Measurements from ENCODE around the gene DLGAP1.

Gene DLGAP1

DNA sequence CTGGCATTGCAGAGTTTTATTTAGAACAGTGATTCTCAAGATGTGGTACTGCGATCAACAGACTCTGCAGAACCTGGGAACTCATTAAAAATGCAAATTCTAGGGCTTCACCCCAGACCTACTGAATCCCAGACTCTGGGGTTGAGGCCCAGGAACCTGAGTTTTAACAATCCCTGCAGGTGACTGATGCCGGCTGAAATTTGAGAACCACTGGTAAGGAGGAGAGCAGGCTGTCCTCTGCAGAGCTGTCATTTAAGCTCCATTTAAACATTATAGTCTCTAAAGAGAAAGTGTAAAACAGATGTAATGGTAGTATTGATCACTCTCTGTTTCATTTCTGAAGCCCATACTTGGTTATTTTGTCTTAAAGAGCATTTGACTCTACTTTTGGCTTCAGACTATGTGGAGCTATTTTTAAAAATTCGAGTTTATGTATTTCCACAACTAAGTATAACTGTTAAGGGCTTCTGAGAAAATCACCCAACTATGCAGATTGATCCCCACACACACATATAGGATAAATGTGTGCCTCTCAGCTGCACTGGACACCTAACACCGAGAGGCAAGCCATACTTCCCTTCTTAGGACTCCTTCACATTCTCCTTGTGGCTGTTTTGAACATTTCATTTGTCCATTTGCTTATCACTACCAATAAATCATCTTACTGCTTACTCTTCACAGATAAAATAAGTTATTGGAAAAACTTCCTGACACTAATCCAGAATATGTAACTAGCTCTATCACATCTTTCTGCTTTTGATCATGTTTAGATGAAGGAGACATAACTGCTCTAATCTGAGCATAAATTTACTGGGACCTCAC lies 487.5 kb downstream of the DLGAP1 start:
- Histone ChIP-seq H3K4me1 (ENCODE audit: insufficient read depth, insufficient read length) (no peaks in the 10 kb centered on the region), H3K36me3 (ENCODE audit: insufficient read depth, insufficient read length, low read length) (no peaks in the 10 kb centered on the region), H3K9me3 (ENCODE audit: insufficient read depth, low read length) (no peaks in the 10 kb centered on the region), H3K4me3 (ENCODE audit: insufficient read length, low read depth) (no peak overlapping the region), H3K27me3 (ENCODE audit: insufficient read depth, insufficient read length) (no peaks in the 10 kb centered on the region), H3K9ac (ENCODE audit: insufficient read length, low read depth) (no peak overlapping the region)
- DNase-seq (ENCODE audit: low read depth, low spot score) = no peak
- TF ChIP-seq ZNF274 (IDR thresholded peaks at IDR 0.05; ENCODE audit: low read depth, low read length) (no peak), SUZ12 (IDR thresholded peaks at IDR 0.05; ENCODE audit: extremely low read depth, insufficient read depth, insufficient read length) (no peak), YY1 (IDR thresholded peaks at IDR 0.05; ENCODE audit: insufficient read depth, insufficient read length) (no peak)

DNA sequence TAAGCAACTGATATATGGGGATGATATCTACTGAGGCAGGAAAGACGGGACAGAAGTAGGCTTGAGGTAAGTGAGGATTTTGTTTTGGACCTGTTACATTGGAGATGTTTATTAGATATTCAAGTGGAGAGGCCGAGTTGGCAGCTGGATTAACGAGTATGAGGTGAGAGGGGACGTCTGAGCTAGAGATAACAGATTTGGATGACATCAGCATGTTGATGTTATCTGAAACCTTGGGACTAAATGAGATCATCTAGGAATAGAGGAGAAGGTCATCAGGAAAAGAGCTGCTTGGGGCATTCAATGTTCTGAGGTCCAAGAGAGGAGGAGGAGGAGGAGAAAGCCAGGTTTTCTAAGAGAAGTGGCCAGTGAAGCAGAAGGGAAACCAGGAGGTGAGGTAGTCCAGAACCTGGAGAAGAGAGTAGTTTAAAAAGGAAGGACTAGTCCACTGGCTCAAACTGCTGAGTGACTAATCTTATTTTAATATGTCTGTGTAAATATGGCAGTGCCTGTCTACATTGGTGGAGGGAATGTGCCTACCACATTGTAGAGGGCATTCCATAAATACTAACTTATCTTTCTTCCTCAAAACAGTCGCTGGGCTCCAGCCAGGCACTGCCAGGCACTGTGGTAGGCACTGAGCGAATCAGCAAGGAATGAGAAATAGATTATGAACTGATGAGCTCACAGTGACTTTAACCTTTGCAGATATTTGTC lies 488.3 kb downstream of the DLGAP1 start:
- H3K4me1 ChIP-seq (ENCODE audit: insufficient read depth, insufficient read length) = no peaks in the 10 kb centered on the region
- no peak for DNase-seq (ENCODE audit: low read depth, low spot score)
- no peak overlapping the region for H3K9ac ChIP-seq (ENCODE audit: insufficient read length, low read depth)
- no peak overlapping the region for H3K4me3 ChIP-seq (ENCODE audit: insufficient read length, low read depth)
- no peaks in the 10 kb centered on the region for H3K27me3 ChIP-seq (ENCODE audit: insufficient read depth, insufficient read length)
- no peaks in the 10 kb centered on the region for H3K36me3 ChIP-seq (ENCODE audit: insufficient read depth, insufficient read length, low read length)
- TF ChIP-seq ZNF274 (IDR thresholded peaks at IDR 0.05; ENCODE audit: low read depth, low read length) = no peak
- no peak for TF ChIP-seq YY1 (IDR thresholded peaks at IDR 0.05; ENCODE audit: insufficient read depth, insufficient read length)
- no peak for TF ChIP-seq SUZ12 (IDR thresholded peaks at IDR 0.05; ENCODE audit: extremely low read depth, insufficient read depth, insufficient read length)
- H3K9me3 ChIP-seq (ENCODE audit: insufficient read depth, low read length) = no peaks in the 10 kb centered on the region

DNA sequence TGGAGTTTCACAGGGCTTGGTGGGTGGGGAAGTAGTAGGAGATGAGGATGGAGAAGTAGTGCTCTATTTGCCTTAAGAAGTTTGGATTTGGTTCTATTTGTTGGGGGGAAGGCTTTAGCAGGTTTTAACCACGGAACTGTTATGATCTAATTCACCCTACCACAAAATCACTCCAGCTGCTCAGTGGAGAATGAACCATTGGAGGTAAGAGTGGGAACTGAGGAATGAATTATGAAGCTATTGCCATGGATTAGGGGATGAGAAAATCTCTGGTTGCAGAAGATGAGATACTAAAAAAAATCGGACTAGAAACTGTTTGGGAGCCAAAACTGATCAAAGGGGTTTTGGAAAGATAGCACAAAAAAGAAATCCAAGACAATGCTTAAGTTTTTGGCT lies 488.9 kb downstream of the DLGAP1 start:
- Histone ChIP-seq H3K9me3 (ENCODE audit: insufficient read depth, low read length) (no peaks in the 10 kb centered on the region), H3K9ac (ENCODE audit: insufficient read length, low read depth) (no peak overlapping the region), H3K27me3 (ENCODE audit: insufficient read depth, insufficient read length) (no peaks in the 10 kb centered on the region), H3K4me3 (ENCODE audit: insufficient read length, low read depth) (no peak overlapping the region), H3K36me3 (ENCODE audit: insufficient read depth, insufficient read length, low read length) (no peaks in the 10 kb centered on the region), H3K4me1 (ENCODE audit: insufficient read depth, insufficient read length) (no peaks in the 10 kb centered on the region)
- TF ChIP-seq SUZ12 (IDR thresholded peaks at IDR 0.05; ENCODE audit: extremely low read depth, insufficient read depth, insufficient read length) (no peak), ZNF274 (IDR thresholded peaks at IDR 0.05; ENCODE audit: low read depth, low read length) (no peak), YY1 (IDR thresholded peaks at IDR 0.05; ENCODE audit: insufficient read depth, insufficient read length) (no peak)
- no peak for DNase-seq (ENCODE audit: low read depth, low spot score)

DNA sequence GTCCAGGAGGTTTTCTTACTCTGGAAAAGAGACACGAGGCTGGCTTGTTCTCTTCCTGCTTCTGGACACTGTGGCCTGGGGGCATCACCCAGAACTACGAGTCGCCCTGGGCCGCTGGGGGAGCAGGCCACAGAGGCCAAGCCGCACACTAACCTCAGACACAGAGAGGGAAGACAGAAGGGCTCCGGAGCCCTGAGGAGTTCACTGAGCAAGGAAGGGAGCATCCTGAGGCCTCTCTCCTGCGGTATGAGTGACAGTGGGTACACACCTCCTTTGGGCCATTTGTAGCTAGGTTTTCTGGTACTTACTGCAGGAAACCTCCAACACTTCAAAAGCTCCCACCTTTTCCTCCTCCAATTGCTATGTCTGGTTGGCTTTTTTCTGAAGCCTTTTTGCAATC lies 494.1 kb downstream of the DLGAP1 start:
- DNase-seq (ENCODE audit: low read depth, low spot score) = no peak
- no peaks in the 10 kb centered on the region for H3K4me1 ChIP-seq (ENCODE audit: insufficient read depth, insufficient read length)
- TF ChIP-seq SUZ12 (IDR thresholded peaks at IDR 0.05; ENCODE audit: extremely low read depth, insufficient read depth, insufficient read length) (no peak), YY1 (IDR thresholded peaks at IDR 0.05; ENCODE audit: insufficient read depth, insufficient read length) (no peak), ZNF274 (IDR thresholded peaks at IDR 0.05; ENCODE audit: low read depth, low read length) (no peak)
- no peaks in the 10 kb centered on the region for H3K9me3 ChIP-seq (ENCODE audit: insufficient read depth, low read length)
- no peak overlapping the region for H3K9ac ChIP-seq (ENCODE audit: insufficient read length, low read depth)
- no peaks in the 10 kb centered on the region for H3K27me3 ChIP-seq (ENCODE audit: insufficient read depth, insufficient read length)
- no peak overlapping the region for H3K4me3 ChIP-seq (ENCODE audit: insufficient read length, low read depth)
- no peaks in the 10 kb centered on the region for H3K36me3 ChIP-seq (ENCODE audit: insufficient read depth, insufficient read length, low read length)

DNA sequence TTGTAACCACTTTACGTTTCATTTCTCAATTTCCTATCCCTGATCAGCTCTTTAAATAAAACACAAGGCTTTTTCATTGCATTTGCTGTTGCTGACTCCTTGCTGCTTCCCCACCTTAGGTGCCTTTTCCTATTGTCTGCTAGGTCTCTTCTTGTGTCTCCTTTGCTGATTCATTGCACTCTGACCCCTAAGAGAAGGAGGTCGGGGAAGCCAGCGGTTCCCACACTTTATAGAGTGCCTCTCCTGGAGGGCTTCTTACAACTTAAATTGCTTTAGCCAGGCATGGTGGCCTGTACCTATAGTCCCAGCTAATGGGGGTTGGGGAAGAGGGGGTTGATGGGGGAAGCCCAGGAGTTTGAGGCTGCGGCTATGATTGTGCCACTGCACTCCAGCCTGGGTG lies 495.0 kb downstream of the DLGAP1 start:
- TF ChIP-seq ZNF274 (IDR thresholded peaks at IDR 0.05; ENCODE audit: low read depth, low read length) (no peak), SUZ12 (IDR thresholded peaks at IDR 0.05; ENCODE audit: extremely low read depth, insufficient read depth, insufficient read length) (no peak), YY1 (IDR thresholded peaks at IDR 0.05; ENCODE audit: insufficient read depth, insufficient read length) (no peak)
- no peak for DNase-seq (ENCODE audit: low read depth, low spot score)
- H3K4me3 ChIP-seq (ENCODE audit: insufficient read length, low read depth) = no peak overlapping the region
- H3K27me3 ChIP-seq (ENCODE audit: insufficient read depth, insufficient read length) = no peaks in the 10 kb centered on the region
- no peaks in the 10 kb centered on the region for H3K9me3 ChIP-seq (ENCODE audit: insufficient read depth, low read length)
- H3K36me3 ChIP-seq (ENCODE audit: insufficient read depth, insufficient read length, low read length) = no peaks in the 10 kb centered on the region
- H3K4me1 ChIP-seq (ENCODE audit: insufficient read depth, insufficient read length) = no peaks in the 10 kb centered on the region
- H3K9ac ChIP-seq (ENCODE audit: insufficient read length, low read depth) = no peak overlapping the region

DNA sequence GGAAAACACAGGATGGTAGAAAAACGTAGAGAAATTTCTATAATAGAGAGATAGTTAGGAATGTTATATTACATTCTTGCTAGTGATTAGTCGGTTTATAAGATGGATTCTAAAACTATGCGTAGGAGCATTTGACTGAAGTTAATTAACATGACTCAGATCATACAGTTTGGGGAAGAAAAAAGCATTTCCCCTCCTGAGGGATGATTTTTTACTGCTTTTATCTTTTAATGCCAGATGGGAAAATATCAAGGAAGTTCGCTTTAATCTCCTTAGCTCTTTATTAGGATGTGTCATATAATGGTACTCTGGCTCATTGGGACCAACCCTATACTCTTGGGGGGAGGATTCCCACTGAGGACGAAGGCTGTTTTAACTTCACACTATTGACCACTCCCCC lies 503.1 kb downstream of the DLGAP1 start:
- Histone ChIP-seq H3K4me1 (ENCODE audit: insufficient read depth, insufficient read length) (no peaks in the 10 kb centered on the region), H3K9ac (ENCODE audit: insufficient read length, low read depth) (no peak overlapping the region), H3K4me3 (ENCODE audit: insufficient read length, low read depth) (no peak overlapping the region), H3K9me3 (ENCODE audit: insufficient read depth, low read length) (no peaks in the 10 kb centered on the region), H3K36me3 (ENCODE audit: insufficient read depth, insufficient read length, low read length) (no peaks in the 10 kb centered on the region), H3K27me3 (ENCODE audit: insufficient read depth, insufficient read length) (no peaks in the 10 kb centered on the region)
- TF ChIP-seq YY1 (IDR thresholded peaks at IDR 0.05; ENCODE audit: insufficient read depth, insufficient read length) (no peak), SUZ12 (IDR thresholded peaks at IDR 0.05; ENCODE audit: extremely low read depth, insufficient read depth, insufficient read length) (no peak), ZNF274 (IDR thresholded peaks at IDR 0.05; ENCODE audit: low read depth, low read length) (no peak)
- DNase-seq (ENCODE audit: low read depth, low spot score) = no peak

DNA sequence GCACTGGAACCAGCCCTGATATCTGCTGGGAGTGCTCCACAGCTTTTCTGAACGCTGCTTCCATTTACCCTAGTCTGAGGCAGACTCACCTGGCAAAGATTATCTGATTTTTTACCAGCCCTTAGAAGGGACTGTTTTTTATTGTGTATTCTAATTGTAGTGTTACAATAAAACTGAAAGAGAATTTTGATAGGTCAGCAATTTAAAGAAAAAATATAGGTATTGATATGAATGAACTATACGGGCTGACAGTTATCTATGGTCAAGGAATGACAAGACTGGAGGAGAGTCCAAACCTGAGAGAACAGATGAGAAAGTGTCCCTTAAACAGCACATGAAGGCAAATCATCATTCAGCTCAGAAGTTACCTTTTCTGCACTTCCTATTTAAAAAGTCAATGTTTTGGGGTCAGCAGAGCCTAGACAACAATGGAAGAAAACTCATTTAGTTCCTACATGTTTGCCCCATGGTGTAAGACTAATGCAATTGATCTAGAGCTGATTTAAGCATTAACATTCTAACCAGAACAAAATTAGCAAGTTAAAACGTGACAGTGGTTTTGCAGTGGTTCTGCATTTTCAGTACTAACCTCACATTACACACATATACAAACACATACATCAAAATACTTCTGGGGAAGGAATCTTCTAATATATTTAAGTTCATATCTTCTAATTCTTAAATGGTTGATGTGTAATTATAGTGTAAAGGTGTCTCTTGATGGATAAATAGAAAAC lies 504.3 kb downstream of the DLGAP1 start:
- H3K4me3 ChIP-seq (ENCODE audit: insufficient read length, low read depth) = no peak overlapping the region
- TF ChIP-seq SUZ12 (IDR thresholded peaks at IDR 0.05; ENCODE audit: extremely low read depth, insufficient read depth, insufficient read length) = no peak
- no peak for TF ChIP-seq ZNF274 (IDR thresholded peaks at IDR 0.05; ENCODE audit: low read depth, low read length)
- TF ChIP-seq YY1 (IDR thresholded peaks at IDR 0.05; ENCODE audit: insufficient read depth, insufficient read length) = no peak
- H3K9ac ChIP-seq (ENCODE audit: insufficient read length, low read depth) = no peak overlapping the region
- DNase-seq (ENCODE audit: low read depth, low spot score) = no peak
- H3K36me3 ChIP-seq (ENCODE audit: insufficient read depth, insufficient read length, low read length) = no peaks in the 10 kb centered on the region
- no peaks in the 10 kb centered on the region for H3K9me3 ChIP-seq (ENCODE audit: insufficient read depth, low read length)
- H3K27me3 ChIP-seq (ENCODE audit: insufficient read depth, insufficient read length) = no peaks in the 10 kb centered on the region
- no peaks in the 10 kb centered on the region for H3K4me1 ChIP-seq (ENCODE audit: insufficient read depth, insufficient read length)
